HepG2 (cell line): ENCODE data around the gene ZNF813. TPM values are rescaled to one million over a fixed set of nuclear protein-coding genes. Genes with fewer than 3 reads are reported as not detected.
A peak's percentile ranks its signal among the peaks of the same experiment; 100 is the strongest.

Experiments
- CBX2 ChIP-seq, 2 experiments: fragments of 200-600 bp in 1 of 2; sonication (generic); formaldehyde crosslinking in 1 of 2; IDR thresholded peaks; 2 replicates each; pipeline versions ENCODE4 v1.7.0 to v1.8.1; 2018 to 2022; ENCODE audit warnings: low read depth in 2 of 2, low read length in 1 of 2, mild to moderate bottlenecking in 1 of 2, missing genetic modification reagents in 1 of 2
- ETV5 ChIP-seq: IDR thresholded peaks from 2 replicates; pipeline ENCODE4 v1.6.1; 2018; ENCODE audit warnings: missing biosample characterization, missing genetic modification reagents, inconsistent platforms, borderline replicate concordance
- ETV6 ChIP-seq: sonication (generic); formaldehyde crosslinking; conservative IDR thresholded peaks from 2 replicates; pipeline ENCODE4 v1.4.0; 2020; ENCODE audit warnings: missing genetic modification reagents
- HNF1A ChIP-seq, 2 experiments: sonication (generic) in 1 of 2; formaldehyde crosslinking in 1 of 2; IDR thresholded peaks; 2 replicates each; pipeline versions ENCODE4 v1.4.0 to v1.6.1; 2016 to 2020; ENCODE audit warnings: borderline replicate concordance in 1 of 2, low read depth in 1 of 2, mild to moderate bottlenecking in 1 of 2, missing genetic modification reagents in 1 of 2
- KDM5A ChIP-seq: fragments of 200-600 bp; sonication (generic); IDR thresholded peaks from 2 replicates; pipeline ENCODE4 v1.7.0; 2018; ENCODE audit warnings: antibody characterized with exemption, mild to moderate bottlenecking, low read length, borderline replicate concordance
- MNT ChIP-seq: fragments of 450-650 bp; IDR thresholded peaks from 2 replicates; pipeline ENCODE4 v1.6.1; 2016
- MXD3 ChIP-seq: IDR thresholded peaks from 2 replicates; pipeline ENCODE4 v1.6.1; 2016; ENCODE audit warnings: mild to moderate bottlenecking, missing biosample characterization, missing genetic modification reagents
- RXRA ChIP-seq: sonication (generic); formaldehyde crosslinking; IDR thresholded peaks from 2 replicates; pipeline ENCODE4 v1.5.1; 2020; ENCODE audit warnings: missing genetic modification reagents
- SP140L ChIP-seq: sonication (generic); formaldehyde crosslinking; IDR thresholded peaks from 2 replicates; pipeline ENCODE4 v1.4.0; 2020; ENCODE audit warnings: missing genetic modification reagents, borderline replicate concordance
- ZNF362 ChIP-seq: sonication (generic); formaldehyde crosslinking; IDR thresholded peaks from 2 replicates; pipeline ENCODE4 v1.4.0; 2020; ENCODE audit warnings: missing genetic modification reagents, mild to moderate bottlenecking, borderline replicate concordance
- ZNF607 ChIP-seq: sonication (generic); formaldehyde crosslinking; IDR thresholded peaks from 2 replicates; pipeline ENCODE4 v1.5.1; 2020; ENCODE audit warnings: missing genetic modification reagents, mild to moderate bottlenecking, borderline replicate concordance
- ZNF616 ChIP-seq: sonication (generic); formaldehyde crosslinking; IDR thresholded peaks from 2 replicates; pipeline ENCODE4 v1.5.0; 2020; ENCODE audit warnings: low read depth, mild to moderate bottlenecking, missing genetic modification reagents
- ZNF879 ChIP-seq: sonication (generic); formaldehyde crosslinking; IDR thresholded peaks from 2 replicates; pipeline ENCODE4 v1.8.1; 2023; ENCODE audit warnings: missing genetic modification reagents
- ZSCAN21 ChIP-seq: sonication (generic); formaldehyde crosslinking; IDR thresholded peaks from 2 replicates; pipeline ENCODE4 v1.8.0; 2022; ENCODE audit warnings: mild to moderate bottlenecking, missing genetic modification reagents, moderate library complexity, borderline replicate concordance
- ZSCAN22 ChIP-seq: sonication (generic); formaldehyde crosslinking; IDR thresholded peaks from 2 replicates; pipeline ENCODE4 v1.4.0; 2020; ENCODE audit warnings: mild to moderate bottlenecking, missing genetic modification reagents
- polyA plus RNA-seq, 8 experiments: library from polyadenylated mRNA; depleted of rRNA in 3 of 8; stranded (reverse) in 7 of 8; unstranded in 1 of 8; fragments of >200 nt; fragmentation: Illumina TruSeq in 4 of 8; extraction: Trizol in 4 of 8; gene quantifications; 2 replicates each; pipeline versions ENCODE4 v1.2.1 to v1.2.3, GENCODE V29; 2011 to 2016; ENCODE audit warnings: low read depth in 4 of 8, missing spikeins in 1 of 8, mixed read lengths in 1 of 8; ENCODE audit not compliant: insufficient read depth in 1 of 8
- total RNA-seq, 5 experiments: library from RNA; depleted of rRNA; stranded (reverse); fragments of >200 nt; fragmentation: Illumina TruSeq; extraction: Trizol; gene quantifications; 2 replicates each; pipeline ENCODE4 v1.2.3, GENCODE V29; 2016; ENCODE audit warnings: low read depth in 1 of 5
- TF ChIP-seq, protein P1 (sequence below): sonication (generic); formaldehyde crosslinking; IDR thresholded peaks from 2 replicates; pipeline ENCODE4 v1.8.0; 2022; ENCODE audit warnings: missing genetic modification reagents, mild to moderate bottlenecking, inconsistent platforms, borderline replicate concordance
- TF ChIP-seq, protein P2 (sequence below): sonication (generic); formaldehyde crosslinking; IDR thresholded peaks from 2 replicates; pipeline ENCODE4 v1.5.0; 2020; ENCODE audit warnings: mild to moderate bottlenecking, low read depth, missing genetic modification reagents, borderline replicate concordance

ZNF813 gene
- total and polyA plus RNA-seq, 2 of the 13 experiments (the other 11 are each of a cell fraction or from before 2014, with no cell fraction given) = 2.1 to 8.9 TPM

DNA sequence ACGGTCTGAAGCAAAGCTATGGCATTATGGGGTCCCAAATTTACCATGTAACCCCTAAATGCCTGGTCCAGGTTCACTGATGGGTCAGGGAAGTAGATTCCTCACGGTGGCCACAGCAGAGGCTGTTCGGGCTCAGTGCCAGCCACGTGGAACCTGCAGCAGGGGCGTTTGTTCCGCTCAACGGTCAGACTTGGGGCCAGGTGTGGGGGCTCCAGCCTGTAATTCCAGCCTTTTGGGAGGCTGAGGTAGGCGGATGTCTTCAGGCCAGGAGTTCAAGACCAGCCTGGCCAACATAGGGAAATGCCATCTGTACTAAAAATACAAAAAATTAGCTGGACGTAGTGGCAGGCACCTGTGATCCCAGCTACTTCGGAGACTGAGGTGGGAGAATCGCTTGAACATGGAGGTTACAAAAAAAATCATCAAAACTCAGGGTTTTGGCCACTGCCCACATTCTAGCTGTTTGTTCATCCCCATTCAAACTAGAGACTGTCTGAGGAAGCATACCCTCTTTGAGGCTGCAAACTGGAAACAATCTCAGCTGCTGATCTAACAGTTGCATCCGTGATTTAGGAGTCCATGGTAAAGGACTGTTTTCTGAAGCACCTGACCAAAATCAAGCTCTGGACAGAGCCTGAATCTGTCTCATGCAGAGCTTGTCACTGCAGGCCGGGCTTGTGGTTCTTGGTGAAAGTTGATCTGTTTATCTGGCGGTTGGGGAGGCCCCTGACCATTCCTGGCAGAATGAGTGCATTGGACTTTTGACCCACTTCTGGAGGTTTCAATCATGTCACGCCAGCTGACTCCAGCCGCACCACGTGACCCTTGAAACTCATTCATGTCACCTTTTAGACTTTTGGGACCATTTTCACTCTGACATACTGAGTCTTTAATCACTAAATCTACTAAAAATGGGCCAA, 40.2 kb downstream of the ZNF813 start (continued):
- TF ChIP-seq, protein P1, sequence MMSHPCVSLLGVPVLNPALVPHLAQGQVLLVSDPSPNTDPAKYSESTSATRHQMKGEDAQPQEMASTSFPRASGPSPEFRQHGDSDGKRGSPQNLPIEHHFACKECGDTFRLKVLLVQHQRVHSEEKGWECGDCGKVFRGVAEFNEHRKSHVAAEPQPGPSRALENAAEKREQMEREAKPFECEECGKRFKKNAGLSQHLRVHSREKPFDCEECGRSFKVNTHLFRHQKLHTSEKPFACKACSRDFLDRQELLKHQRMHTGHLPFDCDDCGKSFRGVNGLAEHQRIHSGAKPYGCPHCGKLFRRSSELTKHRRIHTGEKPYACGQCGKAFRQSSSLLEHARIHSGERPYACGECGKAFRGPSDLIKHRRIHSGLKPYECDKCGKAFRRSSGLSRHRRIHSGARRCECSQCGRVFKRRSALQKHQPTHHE (CRISPR knock-in tag) = no peak; the same call in 1 of the 2 replicates
- TF ChIP-seq ZNF879 (CRISPR knock-in tag) (0 out of 2 replicates have a peak, but pooled peaks have one; percentile 55), ETV6 (no peak), ZSCAN22 (CRISPR knock-in tag) (no peak), MXD3 (CRISPR knock-in tag) (no peak), ZNF616 (CRISPR knock-in tag) (no peak; the same call in 1 of the 2 replicates), CBX2 (IDR thresholded peaks at IDR 0.05; ENCODE audit: low read depth, low read length) (no peak), CBX2 (CRISPR knock-in tag; IDR thresholded peaks at IDR 0.05; ENCODE audit: low read depth) (no peak), MNT (peak; percentile 56; the same call in 1 of the 2 replicates), RXRA (peak; percentile 93), HNF1A (IDR thresholded peaks at IDR 0.05; ENCODE audit: low read depth) (peak; percentile 72), HNF1A (CRISPR knock-in tag; IDR thresholded peaks at IDR 0.05; ENCODE audit: borderline replicate concordance) (peak; percentile 77; the same call in 1 of the 2 replicates), SP140L (CRISPR knock-in tag) (0 out of 2 replicates have a peak, but pooled peaks have one; percentile 44), ZNF362 (0 out of 2 replicates have a peak, but pooled peaks have one; percentile 46), ETV5 (CRISPR knock-in tag) (peak; percentile 48; the same call in 1 of the 2 replicates), KDM5A (no peak), ZSCAN21 (CRISPR knock-in tag) (peak; percentile 57; the same call in 1 of the 2 replicates), ZNF607 (CRISPR knock-in tag) (peak; percentile 30; the same call in 1 of the 2 replicates)
- TF ChIP-seq, protein P2, sequence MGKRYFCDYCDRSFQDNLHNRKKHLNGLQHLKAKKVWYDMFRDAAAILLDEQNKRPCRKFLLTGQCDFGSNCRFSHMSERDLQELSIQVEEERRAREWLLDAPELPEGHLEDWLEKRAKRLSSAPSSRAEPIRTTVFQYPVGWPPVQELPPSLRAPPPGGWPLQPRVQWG (CRISPR knock-in tag) = no peak
